Uterus (tissue), 2 donors: Measurements from ENCODE around the gene BTBD9.

ENCODE experiments used
- CTCF ChIP-seq, 4 experiments: fragments of 200-600 bp in 2 of 4; fragments of 450-650 bp in 2 of 4; sonication (generic) in 2 of 4; IDR thresholded peaks; one replicate each; pipeline ENCODE4 v1.5.1; 2016 to 2019; ENCODE audit warnings: antibody characterized with exemption in 4 of 4, mild to moderate bottlenecking in 2 of 4, moderate library complexity in 1 of 4
- POLR2A ChIP-seq, 2 donors: fragments of 450-650 bp; IDR thresholded peaks; one replicate each; pipeline ENCODE4 v1.6.1; 2016; ENCODE audit warnings: antibody characterized with exemption in 2 of 2, mild to moderate bottlenecking in 1 of 2, moderate library complexity in 1 of 2

GRCh38 chr6:38142178-38142902 is 497.4 kb downstream of the BTBD9 start:
- TF ChIP-seq POLR2A (IDR thresholded peaks at IDR 0.05), result no peak
- no peak for TF ChIP-seq CTCF (IDR thresholded peaks at IDR 0.05)
